ENCODE results near the gene ABCC8. TPM values are rescaled to one million over a fixed set of nuclear protein-coding genes. Genes with fewer than 3 reads are reported as not detected.

ABCC8 gene
- total RNA-seq, 1 donor from 2014 or later = not detected

DNA sequence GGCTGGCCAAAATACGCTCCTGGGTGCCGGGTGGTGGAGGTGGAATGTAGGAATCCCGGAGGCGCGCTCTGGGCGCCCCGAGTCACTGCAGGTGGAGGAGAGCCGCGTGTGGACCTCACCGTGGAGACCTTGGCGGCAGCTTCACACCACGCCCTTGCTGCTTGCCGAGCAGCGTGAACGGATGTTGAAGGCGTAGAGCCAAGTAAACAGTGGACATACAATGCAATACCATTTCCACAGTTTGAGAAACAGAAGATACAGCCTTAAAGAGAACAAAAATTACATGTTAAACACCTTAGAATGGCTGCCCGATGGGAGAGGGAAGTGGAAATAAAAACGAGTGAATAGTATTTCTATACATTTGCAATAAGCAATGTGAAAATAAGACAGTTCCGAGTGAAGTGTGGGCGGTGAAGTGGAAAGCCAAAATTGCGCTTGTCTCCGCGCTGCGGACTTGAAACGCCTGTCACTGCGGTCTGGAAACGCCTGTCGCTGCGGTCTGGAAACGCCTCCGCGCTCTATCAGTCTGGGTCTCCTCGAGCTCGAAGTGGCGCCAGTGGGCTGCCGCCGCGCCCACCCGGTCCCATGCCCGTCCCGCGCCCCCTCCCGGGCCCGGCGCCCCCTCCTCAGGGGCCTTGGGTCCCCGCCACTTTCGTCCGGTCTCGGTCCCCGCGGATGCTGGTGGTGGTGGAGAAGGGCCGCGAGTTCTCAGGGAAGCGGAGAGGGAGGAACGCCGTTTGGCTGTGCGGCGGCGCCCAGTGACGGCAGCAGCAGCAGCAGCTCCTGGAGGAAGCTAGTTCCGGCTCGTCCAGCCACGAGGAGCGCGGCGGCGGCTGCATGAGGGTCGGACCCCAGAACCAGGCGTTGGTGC lies 123.5 kb downstream of the ABCC8 start:
- TF ChIP-seq, protein P1, sequence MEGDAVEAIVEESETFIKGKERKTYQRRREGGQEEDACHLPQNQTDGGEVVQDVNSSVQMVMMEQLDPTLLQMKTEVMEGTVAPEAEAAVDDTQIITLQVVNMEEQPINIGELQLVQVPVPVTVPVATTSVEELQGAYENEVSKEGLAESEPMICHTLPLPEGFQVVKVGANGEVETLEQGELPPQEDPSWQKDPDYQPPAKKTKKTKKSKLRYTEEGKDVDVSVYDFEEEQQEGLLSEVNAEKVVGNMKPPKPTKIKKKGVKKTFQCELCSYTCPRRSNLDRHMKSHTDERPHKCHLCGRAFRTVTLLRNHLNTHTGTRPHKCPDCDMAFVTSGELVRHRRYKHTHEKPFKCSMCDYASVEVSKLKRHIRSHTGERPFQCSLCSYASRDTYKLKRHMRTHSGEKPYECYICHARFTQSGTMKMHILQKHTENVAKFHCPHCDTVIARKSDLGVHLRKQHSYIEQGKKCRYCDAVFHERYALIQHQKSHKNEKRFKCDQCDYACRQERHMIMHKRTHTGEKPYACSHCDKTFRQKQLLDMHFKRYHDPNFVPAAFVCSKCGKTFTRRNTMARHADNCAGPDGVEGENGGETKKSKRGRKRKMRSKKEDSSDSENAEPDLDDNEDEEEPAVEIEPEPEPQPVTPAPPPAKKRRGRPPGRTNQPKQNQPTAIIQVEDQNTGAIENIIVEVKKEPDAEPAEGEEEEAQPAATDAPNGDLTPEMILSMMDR (conservative IDR thresholded peaks at IDR 0.05; ENCODE audit: low read depth, low read length) = no peak
- H3K4me3 ChIP-seq (ENCODE audit: low read depth, low read length) = peak overlapping the region; percentile 71
- DNase-seq (ENCODE audit: low read depth) = no peak

DNA sequence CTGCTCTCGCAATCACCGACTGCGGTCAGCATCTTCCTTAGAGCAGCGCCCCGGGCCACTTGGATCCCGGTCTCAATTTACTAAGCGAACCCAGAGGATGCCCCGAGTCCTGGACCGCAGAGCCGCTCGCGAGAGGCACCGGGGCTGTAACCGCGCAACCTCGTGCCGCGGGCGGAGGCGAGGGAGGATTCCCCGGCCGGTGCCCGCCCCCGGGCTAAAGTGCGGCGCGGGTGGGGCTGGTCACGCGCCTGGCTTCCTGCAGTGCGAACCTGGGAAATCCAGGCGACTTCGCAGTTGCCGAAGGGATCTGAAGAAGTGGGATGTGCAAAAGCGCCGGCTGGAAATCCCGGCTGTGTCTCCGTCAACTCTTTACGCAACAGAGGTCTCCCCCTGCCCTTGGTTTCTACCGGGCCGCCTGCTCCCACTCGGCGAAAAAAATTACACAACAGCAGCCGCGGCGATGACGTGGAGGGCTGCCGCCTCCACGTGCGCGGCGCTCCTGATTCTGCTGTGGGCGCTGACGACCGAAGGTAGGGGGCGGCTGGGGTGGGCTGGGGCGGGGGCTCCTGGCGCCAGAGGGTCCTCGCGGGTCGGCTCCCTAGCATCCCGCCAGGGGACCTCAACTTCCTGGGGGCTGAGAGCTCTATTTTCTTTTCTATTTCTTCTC lies 125.0 kb downstream of the ABCC8 start, which contains the start of gene NCR3LG1:
Gene NCR3LG1 (plus strand): TSS at position 291 of the 667 bp plus-strand sequence. CDS start 170 bp downstream, at position 461.
- TF ChIP-seq, protein P1 (conservative IDR thresholded peaks at IDR 0.05; ENCODE audit: low read depth, low read length) = no peak
- DNase-seq (ENCODE audit: low read depth) = no peak

DNA sequence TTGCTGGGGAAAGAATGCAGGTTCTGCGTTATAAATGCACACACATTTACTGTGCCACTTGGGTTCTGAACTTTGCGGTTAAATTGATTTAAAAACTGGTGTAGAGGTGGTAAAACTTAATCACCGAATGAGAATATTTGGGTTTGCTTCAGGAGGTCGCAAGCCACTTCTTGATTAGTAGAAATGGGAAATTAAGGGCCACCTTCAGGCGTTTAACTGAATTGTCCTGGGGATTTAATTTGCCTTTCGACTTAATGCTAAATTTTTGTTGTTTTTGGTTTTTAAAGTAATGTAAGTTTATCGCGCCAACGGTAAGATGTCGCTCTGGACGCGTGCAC lies 125.5 kb downstream of the ABCC8 start:
- TF ChIP-seq, protein P1 (conservative IDR thresholded peaks at IDR 0.05; ENCODE audit: low read depth, low read length) = peak; percentile 32
- DNase-seq (ENCODE audit: low read depth) = no peak
- peak overlapping the region; percentile 71 for H3K4me3 ChIP-seq (ENCODE audit: low read depth, low read length)

More for the DNA sequence above, 125.0 kb downstream of the ABCC8 start, which contains the start of gene NCR3LG1:
- H3K4me3 ChIP-seq (ENCODE audit: low read depth, low read length) = peak within 1 kb of the TSS; percentile 71

DNA sequence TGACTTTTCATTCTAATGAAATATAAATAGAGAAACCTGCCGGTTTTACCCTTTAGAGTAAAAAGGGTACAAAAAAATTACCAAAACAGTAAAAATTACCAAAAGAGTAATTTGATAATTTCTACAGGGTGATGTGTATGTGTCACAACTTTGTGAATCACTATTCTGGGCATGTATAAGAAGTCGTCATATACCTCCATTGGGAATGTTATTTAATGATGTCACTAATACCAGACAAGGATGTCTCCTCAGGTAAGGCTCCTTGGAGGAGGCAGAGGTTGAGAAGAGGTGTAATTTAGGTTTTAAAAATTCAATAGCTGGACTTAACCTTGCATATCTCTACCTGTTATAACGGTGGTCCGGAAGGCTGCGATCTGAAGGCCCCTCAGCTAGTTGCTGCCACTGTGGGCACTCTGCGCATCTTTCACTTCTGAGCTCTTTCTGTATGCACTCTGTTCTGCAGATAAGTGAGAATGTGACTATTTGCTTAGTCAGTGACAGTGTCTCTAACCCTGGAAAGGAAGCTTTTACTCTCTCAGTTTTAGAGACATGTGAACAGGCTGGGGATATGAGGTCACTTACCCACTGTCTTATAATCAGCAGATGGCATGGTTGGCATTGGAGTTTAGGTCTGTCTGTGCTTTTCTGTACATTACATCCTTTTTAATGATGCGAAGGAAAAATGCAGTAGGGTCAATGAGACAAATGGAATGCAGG lies 126.0 kb downstream of the ABCC8 start:
- no peak overlapping the region for H3K4me3 ChIP-seq (ENCODE audit: low read depth, low read length)
- TF ChIP-seq, protein P1 (conservative IDR thresholded peaks at IDR 0.05; ENCODE audit: low read depth, low read length) = no peak
- no peak for DNase-seq (ENCODE audit: low read depth)

DNA sequence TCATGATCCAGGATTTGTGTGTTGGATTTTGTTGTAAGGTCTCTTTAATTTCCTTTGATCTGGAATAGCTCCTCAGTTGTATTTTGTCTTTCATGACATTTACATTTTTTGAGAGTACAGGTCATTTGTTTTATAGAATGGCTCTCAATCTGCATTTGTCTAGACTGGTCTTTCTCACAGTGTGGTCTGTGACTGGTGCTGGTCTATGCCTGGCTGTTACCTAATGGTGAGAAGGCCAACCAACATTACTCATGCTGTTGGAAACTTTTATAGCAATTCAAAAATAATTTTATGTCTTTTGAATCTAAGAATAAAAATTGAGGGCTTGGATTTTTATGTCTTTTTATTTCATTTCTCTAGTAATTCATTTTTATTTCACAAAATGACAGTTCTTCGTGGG lies 129.0 kb downstream of the ABCC8 start:
- TF ChIP-seq, protein P1 (conservative IDR thresholded peaks at IDR 0.05; ENCODE audit: low read depth, low read length) = no peak
- DNase-seq (ENCODE audit: low read depth) = no peak
- no peak overlapping the region for H3K4me3 ChIP-seq (ENCODE audit: low read depth, low read length)

DNA sequence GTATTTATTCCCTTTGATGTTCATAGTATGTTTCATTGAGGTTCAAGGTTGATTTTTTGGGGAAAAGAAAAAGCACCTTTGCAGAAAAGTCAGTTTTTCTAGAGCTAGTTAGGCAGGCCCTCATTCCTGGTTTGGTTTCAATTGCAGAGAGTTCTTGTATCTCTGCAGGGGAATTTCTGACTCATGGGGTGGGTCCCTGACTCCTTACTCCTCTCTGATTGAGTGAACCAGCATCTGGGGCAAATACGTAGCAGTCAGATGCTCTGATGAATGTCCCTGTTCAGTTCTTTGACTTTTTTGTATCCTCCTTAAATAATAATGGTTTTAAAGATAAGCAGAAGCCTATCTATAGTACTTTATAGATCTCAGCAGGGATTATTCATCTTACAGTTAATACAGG lies 132.7 kb downstream of the ABCC8 start:
- no peak for DNase-seq (ENCODE audit: low read depth)
- TF ChIP-seq, protein P1 (conservative IDR thresholded peaks at IDR 0.05; ENCODE audit: low read depth, low read length) = no peak
- H3K4me3 ChIP-seq (ENCODE audit: low read depth, low read length) = no peak overlapping the region

Data from epithelial cell of proximal tubule (primary cell).